Neural progenitor cell (in vitro differentiated cells): ENCODE data around the gene SMAP2.

Source experiments
- EZH2 ChIP-seq: fragments of 200-600 bp; sonication (generic); IDR thresholded peaks from 2 replicates; pipeline ENCODE4 v1.6.1; 2017; ENCODE audit warnings: antibody characterized with exemption, mild to moderate bottlenecking, moderate library complexity
- EZH2phosphoT487 ChIP-seq: fragments of 200-600 bp; sonication (generic); IDR thresholded peaks from 2 replicates; pipeline ENCODE4 v1.6.1; 2017; ENCODE audit warnings: antibody characterized with exemption
- TF ChIP-seq, protein P1 (sequence below): fragments of 200-600 bp; sonication (generic); IDR thresholded peaks from 2 replicates; pipeline ENCODE4 v1.5.1; 2017; ENCODE audit warnings: antibody characterized with exemption, mild to moderate bottlenecking

DNA sequence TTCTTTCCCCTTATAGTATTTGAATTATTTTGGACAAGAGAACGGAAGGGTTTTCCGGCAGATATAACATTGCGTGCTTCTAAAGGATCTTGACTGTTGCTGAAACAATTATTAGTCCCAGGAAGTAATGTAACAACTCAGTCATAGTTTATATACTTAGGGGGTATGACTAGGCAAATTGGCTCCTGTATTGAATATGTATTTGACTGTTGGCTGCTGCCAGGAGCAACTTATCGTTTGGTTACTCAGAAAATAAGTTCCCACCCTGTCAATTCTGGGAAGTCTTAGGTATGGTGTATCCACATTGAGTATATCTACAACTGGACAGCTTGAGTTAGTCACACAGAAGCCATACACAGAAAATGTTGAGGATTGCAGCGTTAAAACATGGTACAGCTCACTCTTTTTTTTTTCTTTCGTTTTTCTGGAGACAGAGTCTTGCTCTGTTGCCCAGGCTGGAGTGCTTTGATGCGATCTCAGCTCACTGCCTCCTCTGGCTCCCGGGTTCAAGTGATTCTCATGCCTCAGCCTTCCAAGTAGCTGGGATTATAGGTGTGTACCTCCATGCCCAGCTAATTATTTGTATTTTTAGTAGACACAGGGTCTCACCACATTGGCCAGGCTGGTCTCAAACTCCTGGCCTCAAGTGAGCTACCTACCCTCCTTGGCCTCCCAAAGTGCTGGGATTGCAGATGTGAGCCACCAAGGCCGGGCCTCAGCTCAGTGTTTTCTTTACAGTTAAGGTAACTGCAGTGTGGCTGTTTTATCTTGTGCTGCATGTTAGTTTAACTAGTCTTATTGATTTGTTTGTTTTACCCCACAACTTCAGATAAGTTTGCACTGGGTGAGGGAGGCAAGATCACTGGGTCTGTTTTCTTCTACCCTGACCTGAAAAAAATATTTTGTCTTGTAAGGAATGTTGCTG lies 10.2 kb downstream of the SMAP2 start:
- TF ChIP-seq EZH2: no peak
- no peak for TF ChIP-seq EZH2phosphoT487
- TF ChIP-seq, protein P1, sequence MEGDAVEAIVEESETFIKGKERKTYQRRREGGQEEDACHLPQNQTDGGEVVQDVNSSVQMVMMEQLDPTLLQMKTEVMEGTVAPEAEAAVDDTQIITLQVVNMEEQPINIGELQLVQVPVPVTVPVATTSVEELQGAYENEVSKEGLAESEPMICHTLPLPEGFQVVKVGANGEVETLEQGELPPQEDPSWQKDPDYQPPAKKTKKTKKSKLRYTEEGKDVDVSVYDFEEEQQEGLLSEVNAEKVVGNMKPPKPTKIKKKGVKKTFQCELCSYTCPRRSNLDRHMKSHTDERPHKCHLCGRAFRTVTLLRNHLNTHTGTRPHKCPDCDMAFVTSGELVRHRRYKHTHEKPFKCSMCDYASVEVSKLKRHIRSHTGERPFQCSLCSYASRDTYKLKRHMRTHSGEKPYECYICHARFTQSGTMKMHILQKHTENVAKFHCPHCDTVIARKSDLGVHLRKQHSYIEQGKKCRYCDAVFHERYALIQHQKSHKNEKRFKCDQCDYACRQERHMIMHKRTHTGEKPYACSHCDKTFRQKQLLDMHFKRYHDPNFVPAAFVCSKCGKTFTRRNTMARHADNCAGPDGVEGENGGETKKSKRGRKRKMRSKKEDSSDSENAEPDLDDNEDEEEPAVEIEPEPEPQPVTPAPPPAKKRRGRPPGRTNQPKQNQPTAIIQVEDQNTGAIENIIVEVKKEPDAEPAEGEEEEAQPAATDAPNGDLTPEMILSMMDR: no peak
